GM12864 (cell line): ENCODE measurements around the gene PHETA2.

Experiments
- DNase-seq: peaks from one replicate; pipeline ENCODE4 v3.0.0-alpha.2; 2011; ENCODE audit warnings: low read depth
- H3K4me3 ChIP-seq: 2 replicates; pipeline ENCODE4 v1.5.1; 2011; ENCODE audit warnings: mild to moderate bottlenecking, low read depth, low read length, control low read depth
- TF ChIP-seq, protein P1 (sequence below): IDR thresholded peaks from 2 replicates; pipeline ENCODE4 v1.5.1; 2011; ENCODE audit warnings: low read depth, mild to moderate bottlenecking, moderate library complexity, low read length, control low read depth, inconsistent platforms; ENCODE audit errors: missing control alignments

The PHETA2 gene

DNA sequence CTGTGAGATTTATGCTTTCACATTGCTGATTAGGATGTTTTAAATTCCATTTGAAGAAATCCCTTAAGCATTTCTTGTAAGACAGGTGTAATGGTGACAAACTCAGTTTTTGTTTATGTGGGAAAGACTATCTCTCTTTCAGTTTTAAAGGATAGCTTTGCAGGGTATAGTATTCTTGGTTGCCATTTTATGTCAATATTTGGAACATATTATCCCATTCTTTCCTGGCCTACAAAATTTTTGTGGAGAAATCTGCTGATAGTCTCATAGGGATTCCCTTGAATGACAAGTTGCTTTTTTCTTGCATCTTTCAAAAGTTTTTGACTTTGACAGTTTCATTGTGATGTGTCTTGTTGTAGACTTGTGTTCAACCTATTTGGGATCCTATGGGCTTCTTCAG lies 32.3 kb upstream of the PHETA2 start:
- TF ChIP-seq, protein P1, sequence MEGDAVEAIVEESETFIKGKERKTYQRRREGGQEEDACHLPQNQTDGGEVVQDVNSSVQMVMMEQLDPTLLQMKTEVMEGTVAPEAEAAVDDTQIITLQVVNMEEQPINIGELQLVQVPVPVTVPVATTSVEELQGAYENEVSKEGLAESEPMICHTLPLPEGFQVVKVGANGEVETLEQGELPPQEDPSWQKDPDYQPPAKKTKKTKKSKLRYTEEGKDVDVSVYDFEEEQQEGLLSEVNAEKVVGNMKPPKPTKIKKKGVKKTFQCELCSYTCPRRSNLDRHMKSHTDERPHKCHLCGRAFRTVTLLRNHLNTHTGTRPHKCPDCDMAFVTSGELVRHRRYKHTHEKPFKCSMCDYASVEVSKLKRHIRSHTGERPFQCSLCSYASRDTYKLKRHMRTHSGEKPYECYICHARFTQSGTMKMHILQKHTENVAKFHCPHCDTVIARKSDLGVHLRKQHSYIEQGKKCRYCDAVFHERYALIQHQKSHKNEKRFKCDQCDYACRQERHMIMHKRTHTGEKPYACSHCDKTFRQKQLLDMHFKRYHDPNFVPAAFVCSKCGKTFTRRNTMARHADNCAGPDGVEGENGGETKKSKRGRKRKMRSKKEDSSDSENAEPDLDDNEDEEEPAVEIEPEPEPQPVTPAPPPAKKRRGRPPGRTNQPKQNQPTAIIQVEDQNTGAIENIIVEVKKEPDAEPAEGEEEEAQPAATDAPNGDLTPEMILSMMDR: no peak
- H3K4me3 ChIP-seq: no peak overlapping the region
- no peak for DNase-seq

DNA sequence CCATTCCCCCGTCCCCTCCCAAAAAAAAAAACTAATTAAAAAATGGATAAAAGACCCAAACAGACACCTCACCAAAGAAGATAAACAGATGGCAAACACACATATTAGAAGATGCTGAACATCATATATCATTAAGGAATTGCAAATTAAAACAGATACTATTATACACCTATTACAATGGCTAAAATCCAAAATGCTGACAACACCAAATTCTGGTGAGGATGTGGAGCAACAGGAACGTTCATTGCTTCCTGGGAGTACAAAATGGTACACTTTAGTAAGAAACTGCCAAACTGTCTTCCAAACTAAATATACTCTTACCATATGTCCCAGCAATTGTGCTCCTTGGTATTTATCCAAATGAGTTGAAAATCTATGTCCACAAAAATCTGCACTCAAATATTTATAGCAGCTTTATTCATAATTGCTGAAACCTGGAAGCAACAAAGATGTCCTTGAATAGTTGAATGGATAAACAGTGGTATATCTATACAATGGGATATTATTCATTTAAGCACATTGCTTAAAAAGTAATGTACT lies 23.3 kb upstream of the PHETA2 start:
- no peak for DNase-seq
- TF ChIP-seq, protein P1: no peak
- no peak overlapping the region for H3K4me3 ChIP-seq

DNA sequence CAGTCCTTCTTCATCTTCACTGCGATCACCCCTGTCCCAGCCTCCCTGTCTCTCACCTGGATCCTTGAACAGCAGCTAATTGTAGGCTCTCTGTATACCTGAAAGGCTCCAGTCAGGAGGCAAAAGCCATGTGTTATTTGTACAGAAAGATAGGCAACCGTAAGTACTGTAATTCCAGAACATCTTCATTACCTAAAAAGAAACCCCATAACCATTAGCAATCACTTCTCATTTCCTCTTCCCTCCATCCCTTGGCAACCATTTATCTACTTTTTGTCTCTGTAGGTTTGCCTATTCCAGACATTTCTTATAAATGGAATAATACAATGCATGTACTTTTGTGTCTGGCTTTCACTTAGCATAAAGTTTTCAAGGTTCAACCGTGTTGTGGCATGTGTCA lies 21.3 kb upstream of the PHETA2 start:
- TF ChIP-seq, protein P1: no peak
- DNase-seq: no peak
- no peak overlapping the region for H3K4me3 ChIP-seq

DNA sequence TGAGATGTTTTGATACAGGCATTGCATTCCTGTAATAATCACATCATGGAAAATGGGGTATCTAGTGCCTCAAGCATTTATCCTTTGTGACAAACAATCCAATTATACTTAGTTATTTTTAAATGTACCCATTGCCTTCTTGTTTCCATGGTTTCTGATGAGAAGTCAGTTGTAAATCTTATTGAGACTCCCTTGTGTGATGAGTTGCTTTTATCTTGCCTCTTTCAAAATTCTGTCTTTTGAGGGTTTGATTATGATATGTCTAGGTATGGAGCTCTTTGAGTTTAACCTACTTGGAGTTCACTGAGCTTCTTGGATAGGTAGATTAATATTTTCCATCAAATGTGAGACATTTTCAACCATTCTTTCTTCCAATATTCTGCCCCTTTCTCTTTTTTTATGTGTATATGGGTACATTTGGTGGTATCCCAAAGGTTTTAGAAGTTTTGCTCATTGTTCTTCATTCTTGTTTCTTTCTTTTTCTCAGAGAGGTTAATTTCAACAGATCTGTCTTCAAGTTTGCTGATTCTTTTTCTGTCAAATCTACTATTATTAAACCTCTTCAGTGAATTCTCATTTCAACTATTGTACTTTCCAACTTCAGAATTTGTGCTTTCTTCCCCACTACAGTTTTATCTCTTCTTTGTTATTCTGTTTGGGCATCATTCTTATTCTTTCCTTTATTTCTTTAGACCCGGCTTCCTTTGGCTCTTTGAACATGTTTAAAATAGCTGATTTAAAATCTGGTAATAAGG lies 17.1 kb upstream of the PHETA2 start:
- TF ChIP-seq, protein P1: no peak
- no peak for DNase-seq
- H3K4me3 ChIP-seq: no peak overlapping the region

DNA sequence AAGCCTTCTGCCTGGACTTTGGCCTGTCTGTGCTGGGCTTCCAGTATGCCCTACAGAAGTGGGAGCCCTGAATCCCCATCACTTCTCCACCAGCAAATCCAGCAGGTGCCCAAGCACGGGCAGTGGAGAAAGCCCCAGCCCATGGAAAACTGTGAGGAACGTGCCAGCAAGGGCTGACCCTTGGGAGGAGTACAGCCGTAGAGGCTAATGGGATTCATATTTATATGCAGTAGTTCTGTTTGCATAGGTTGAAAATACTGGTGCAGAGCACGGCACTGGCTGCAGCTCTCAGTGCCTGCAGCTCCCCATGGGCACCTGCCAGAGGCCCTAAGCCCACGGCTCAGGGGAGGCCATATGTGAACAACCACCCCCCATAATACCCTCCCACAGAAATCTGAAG lies 13.6 kb upstream of the PHETA2 start:
- no peak overlapping the region for H3K4me3 ChIP-seq
- TF ChIP-seq, protein P1: no peak
- DNase-seq: no peak

DNA sequence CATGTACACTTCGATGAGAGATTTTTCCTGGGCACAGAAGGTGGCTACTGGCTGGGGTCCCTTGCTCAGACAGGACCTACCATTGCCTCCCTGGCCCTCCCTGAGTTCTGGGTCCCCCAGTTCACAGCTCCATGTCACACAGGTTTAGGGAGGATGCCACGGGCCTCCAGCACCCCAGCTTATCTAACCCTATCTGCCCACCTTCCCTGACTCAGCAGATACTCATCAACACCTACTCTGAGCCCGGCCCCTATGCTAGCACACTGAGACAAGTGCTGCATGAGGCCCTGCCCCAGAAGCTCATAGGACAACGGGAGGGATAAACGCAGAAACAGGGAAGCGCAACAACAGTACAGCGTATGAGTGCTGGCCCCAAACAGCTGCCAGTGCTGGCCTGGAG lies 13.0 kb upstream of the PHETA2 start:
- no peak overlapping the region for H3K4me3 ChIP-seq
- no peak for DNase-seq
- TF ChIP-seq, protein P1: no peak
